Neural cell (in vitro differentiated cells): Measurements from ENCODE around the gene SFTPA1.

Source experiments
- EP300 ChIP-seq: fragments of 450-650 bp; conservative IDR thresholded peaks from 2 replicates; pipeline ENCODE4 v1.6.1; 2014; ENCODE audit warnings: antibody characterized with exemption, mild to moderate bottlenecking, moderate library complexity; ENCODE audit not compliant: poor library complexity, severe bottlenecking
- EZH2 ChIP-seq: fragments of 200-600, 300-800 bp; shearing (Covaris generic), sonication (generic); IDR thresholded peaks from 2 replicates; pipeline ENCODE4 v1.6.1; 2014; ENCODE audit warnings: antibody characterized with exemption, low read length, borderline replicate concordance, mild to moderate bottlenecking; ENCODE audit not compliant: insufficient read depth, poor library complexity, severe bottlenecking
- MXI1 ChIP-seq: fragments of 450-650 bp; conservative IDR thresholded peaks from 2 replicates; pipeline ENCODE4 v1.6.1; 2014; ENCODE audit warnings: antibody characterized with exemption, mild to moderate bottlenecking; ENCODE audit not compliant: poor library complexity, severe bottlenecking
- POLR2AphosphoS5 ChIP-seq: IDR thresholded peaks from 2 replicates; pipeline ENCODE4 v1.6.1; 2012
- RAD21 ChIP-seq: fragments of 450-650 bp; conservative IDR thresholded peaks from 2 replicates; pipeline ENCODE4 v1.6.1; 2014; ENCODE audit warnings: antibody characterized with exemption, mild to moderate bottlenecking, moderate library complexity
- SMC3 ChIP-seq: fragments of 450-650 bp; conservative IDR thresholded peaks from 2 replicates; pipeline ENCODE4 v1.6.1; 2014; ENCODE audit warnings: antibody characterized with exemption, mild to moderate bottlenecking, moderate library complexity; ENCODE audit not compliant: poor library complexity
- TAF1 ChIP-seq: IDR thresholded peaks from 2 replicates; pipeline ENCODE4 v1.6.1; 2012; ENCODE audit warnings: low read depth
- TF ChIP-seq, protein P1 (sequence below): fragments of 450-650 bp; IDR thresholded peaks from 2 replicates; pipeline ENCODE4 v1.5.1; 2014; ENCODE audit warnings: antibody characterized with exemption, mild to moderate bottlenecking, moderate library complexity; ENCODE audit not compliant: poor library complexity, severe bottlenecking
- TF ChIP-seq, protein P2 (sequence below): IDR thresholded peaks from 2 replicates; pipeline ENCODE4 v1.6.1; 2012; ENCODE audit warnings: borderline replicate concordance

DNA sequence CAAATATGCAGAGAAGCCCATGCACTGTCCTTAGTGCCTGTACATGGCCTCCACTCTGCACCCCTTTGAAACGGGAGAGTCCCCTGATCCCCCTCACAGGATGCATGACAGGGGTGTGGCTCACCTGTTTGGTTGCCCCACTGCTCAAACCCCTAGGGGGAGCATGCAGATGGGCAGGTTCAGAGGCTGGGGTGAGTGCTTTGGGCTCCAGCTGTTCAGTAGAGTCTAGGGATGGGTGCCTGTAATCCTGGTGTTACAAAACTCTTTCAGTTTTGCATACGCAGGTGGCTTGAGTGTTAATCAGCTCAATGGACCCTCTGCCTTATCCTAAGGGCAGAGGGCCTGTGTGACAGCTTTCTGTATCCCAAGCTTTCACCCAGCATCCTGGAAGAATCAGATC is 7.8 kb upstream of the SFTPA1 start:
- no peak for TF ChIP-seq EZH2
- TF ChIP-seq TAF1 = no peak
- TF ChIP-seq, protein P1, sequence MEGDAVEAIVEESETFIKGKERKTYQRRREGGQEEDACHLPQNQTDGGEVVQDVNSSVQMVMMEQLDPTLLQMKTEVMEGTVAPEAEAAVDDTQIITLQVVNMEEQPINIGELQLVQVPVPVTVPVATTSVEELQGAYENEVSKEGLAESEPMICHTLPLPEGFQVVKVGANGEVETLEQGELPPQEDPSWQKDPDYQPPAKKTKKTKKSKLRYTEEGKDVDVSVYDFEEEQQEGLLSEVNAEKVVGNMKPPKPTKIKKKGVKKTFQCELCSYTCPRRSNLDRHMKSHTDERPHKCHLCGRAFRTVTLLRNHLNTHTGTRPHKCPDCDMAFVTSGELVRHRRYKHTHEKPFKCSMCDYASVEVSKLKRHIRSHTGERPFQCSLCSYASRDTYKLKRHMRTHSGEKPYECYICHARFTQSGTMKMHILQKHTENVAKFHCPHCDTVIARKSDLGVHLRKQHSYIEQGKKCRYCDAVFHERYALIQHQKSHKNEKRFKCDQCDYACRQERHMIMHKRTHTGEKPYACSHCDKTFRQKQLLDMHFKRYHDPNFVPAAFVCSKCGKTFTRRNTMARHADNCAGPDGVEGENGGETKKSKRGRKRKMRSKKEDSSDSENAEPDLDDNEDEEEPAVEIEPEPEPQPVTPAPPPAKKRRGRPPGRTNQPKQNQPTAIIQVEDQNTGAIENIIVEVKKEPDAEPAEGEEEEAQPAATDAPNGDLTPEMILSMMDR = no peak
- TF ChIP-seq SMC3 = no peak
- TF ChIP-seq RAD21 = no peak
- no peak for TF ChIP-seq MXI1
- no peak for TF ChIP-seq POLR2AphosphoS5
- TF ChIP-seq EP300 = no peak
- TF ChIP-seq, protein P2, sequence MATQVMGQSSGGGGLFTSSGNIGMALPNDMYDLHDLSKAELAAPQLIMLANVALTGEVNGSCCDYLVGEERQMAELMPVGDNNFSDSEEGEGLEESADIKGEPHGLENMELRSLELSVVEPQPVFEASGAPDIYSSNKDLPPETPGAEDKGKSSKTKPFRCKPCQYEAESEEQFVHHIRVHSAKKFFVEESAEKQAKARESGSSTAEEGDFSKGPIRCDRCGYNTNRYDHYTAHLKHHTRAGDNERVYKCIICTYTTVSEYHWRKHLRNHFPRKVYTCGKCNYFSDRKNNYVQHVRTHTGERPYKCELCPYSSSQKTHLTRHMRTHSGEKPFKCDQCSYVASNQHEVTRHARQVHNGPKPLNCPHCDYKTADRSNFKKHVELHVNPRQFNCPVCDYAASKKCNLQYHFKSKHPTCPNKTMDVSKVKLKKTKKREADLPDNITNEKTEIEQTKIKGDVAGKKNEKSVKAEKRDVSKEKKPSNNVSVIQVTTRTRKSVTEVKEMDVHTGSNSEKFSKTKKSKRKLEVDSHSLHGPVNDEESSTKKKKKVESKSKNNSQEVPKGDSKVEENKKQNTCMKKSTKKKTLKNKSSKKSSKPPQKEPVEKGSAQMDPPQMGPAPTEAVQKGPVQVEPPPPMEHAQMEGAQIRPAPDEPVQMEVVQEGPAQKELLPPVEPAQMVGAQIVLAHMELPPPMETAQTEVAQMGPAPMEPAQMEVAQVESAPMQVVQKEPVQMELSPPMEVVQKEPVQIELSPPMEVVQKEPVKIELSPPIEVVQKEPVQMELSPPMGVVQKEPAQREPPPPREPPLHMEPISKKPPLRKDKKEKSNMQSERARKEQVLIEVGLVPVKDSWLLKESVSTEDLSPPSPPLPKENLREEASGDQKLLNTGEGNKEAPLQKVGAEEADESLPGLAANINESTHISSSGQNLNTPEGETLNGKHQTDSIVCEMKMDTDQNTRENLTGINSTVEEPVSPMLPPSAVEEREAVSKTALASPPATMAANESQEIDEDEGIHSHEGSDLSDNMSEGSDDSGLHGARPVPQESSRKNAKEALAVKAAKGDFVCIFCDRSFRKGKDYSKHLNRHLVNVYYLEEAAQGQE = no peak
